WI38 (cell line): ENCODE data around the gene IL7R.

Source experiments
- H3K4me3 ChIP-seq: 2 replicates; pipeline ENCODE4 v1.5.1; 2011; ENCODE audit warnings: low read depth, mild to moderate bottlenecking, control low read depth, low read length
- TF ChIP-seq, protein P1 (sequence below): IDR thresholded peaks from 2 replicates; pipeline ENCODE4 v1.5.1; 2012; ENCODE audit warnings: low read depth, mild to moderate bottlenecking, control low read depth, low read length

IL7R gene

GRCh38 chr5:35852084-35852734, 4.5 kb upstream of the IL7R start:
- TF ChIP-seq, protein P1, sequence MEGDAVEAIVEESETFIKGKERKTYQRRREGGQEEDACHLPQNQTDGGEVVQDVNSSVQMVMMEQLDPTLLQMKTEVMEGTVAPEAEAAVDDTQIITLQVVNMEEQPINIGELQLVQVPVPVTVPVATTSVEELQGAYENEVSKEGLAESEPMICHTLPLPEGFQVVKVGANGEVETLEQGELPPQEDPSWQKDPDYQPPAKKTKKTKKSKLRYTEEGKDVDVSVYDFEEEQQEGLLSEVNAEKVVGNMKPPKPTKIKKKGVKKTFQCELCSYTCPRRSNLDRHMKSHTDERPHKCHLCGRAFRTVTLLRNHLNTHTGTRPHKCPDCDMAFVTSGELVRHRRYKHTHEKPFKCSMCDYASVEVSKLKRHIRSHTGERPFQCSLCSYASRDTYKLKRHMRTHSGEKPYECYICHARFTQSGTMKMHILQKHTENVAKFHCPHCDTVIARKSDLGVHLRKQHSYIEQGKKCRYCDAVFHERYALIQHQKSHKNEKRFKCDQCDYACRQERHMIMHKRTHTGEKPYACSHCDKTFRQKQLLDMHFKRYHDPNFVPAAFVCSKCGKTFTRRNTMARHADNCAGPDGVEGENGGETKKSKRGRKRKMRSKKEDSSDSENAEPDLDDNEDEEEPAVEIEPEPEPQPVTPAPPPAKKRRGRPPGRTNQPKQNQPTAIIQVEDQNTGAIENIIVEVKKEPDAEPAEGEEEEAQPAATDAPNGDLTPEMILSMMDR = no peak
- H3K4me3 ChIP-seq = no peak overlapping the region

DNA sequence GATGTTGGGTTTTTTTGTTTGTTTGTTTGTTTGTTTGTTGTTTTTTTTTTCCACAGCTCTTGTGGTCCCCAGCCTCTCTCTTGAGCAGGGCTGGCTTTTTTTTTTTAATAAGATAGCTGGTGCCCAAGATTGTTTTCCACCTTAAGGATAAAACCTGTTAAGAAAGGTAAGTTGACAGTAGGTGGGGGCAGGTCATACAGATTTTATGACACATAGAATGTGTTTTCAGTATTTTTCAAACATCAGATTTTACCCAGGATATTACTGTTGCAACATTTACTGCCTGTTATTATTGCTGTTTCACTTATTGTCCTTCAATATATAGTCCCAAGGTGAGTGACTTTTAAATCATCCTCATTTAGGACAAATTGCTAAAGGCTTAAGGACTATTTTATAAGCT, 3.9 kb upstream of the IL7R start:
- TF ChIP-seq, protein P1 = no peak
- no peak overlapping the region for H3K4me3 ChIP-seq

DNA sequence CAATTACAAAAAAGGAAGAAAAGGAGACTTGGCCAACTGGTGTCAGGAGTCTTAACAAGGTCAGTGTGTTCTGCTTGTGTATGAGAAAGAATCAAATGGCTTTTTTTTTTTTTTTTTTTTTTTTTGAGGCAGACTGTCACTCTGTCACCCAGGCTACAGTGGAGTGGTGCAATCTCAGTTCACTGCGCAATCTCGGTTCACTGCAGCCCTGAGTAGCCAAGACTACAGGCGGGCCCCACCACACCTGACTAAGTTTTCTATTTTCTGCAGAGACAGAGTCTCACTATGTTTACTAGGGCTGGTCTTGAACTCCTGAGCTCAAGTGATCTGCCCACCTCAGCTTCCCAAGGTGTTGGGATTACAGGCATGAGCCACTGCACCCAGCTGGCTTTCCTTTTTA, 3.1 kb upstream of the IL7R start:
- TF ChIP-seq, protein P1 = no peak
- no peak overlapping the region for H3K4me3 ChIP-seq

- TF ChIP-seq, protein P1 = no peak
- no peak overlapping the region for H3K4me3 ChIP-seq
Observed at GRCh38 chr5:35854248-35854647, 2.4 kb upstream of the IL7R start.

GRCh38 chr5:35855187-35855586, 1.5 kb upstream of the IL7R start:
- H3K4me3 ChIP-seq = no peak overlapping the region
- TF ChIP-seq, protein P1 = no peak

GRCh38 chr5:35856186-35856764, 416 bp upstream of the IL7R start:
- peak overlapping the region; percentile 63 for H3K4me3 ChIP-seq

- TF ChIP-seq, protein P1 = no peak
- H3K4me3 ChIP-seq = peak overlapping the region; percentile 63
Observed at GRCh38 chr5:35857606-35858205, 1.0 kb downstream of the IL7R start.
